IPS-NIHi11 (cell line): ENCODE results near the gene SDE2.
"Not testable (repeated sequence)": the region's sequence is repeated elsewhere in the genome, so short reads cannot be mapped to it uniquely, and the experiment has no call there.

Source experiments
- DNase-seq: peaks from one replicate; pipeline ENCODE4 v3.0.0; 2012; ENCODE audit warnings: mixed read lengths, low spot score

The SDE2 gene

DNA sequence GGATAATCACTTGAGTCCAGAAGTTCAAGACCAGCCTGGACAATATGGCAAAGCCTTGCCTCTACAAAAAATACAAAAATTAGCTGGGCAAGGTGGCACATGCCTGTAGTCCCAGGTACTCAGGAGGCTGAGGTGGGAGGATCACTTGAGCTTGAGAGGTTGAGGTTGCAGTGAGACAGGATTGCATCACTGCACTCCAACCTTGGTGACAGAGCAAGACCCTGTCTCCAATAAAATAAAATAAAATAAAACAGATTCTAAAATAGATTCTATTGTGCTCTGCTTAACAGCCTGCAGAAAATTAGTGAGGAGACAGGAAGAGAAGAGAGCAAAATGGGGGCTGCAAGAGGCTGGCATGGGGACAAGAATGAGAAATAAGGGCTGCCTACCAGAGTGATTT is 7.5 kb upstream of the SDE2 start:
- no peak for DNase-seq

DNA sequence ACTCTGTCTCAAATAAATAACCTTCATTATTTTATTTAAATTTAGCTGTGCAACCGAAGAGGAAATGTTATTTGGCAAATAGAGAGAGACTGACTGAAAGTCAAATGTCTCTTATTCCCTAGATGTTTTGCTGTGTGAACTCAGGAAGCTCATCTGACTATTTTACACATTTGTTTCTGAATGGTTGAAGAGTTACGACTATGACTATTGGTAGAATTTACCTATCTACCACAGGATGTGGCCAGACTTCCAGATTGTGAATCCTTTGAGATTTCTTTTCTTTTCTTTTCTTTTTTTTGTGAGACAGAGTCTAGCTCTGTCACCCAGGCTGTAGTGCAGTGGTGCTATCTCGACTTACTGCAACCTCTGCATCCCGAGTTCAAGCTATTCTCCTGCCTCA is 5.3 kb upstream of the SDE2 start:
- no peak for DNase-seq

DNA sequence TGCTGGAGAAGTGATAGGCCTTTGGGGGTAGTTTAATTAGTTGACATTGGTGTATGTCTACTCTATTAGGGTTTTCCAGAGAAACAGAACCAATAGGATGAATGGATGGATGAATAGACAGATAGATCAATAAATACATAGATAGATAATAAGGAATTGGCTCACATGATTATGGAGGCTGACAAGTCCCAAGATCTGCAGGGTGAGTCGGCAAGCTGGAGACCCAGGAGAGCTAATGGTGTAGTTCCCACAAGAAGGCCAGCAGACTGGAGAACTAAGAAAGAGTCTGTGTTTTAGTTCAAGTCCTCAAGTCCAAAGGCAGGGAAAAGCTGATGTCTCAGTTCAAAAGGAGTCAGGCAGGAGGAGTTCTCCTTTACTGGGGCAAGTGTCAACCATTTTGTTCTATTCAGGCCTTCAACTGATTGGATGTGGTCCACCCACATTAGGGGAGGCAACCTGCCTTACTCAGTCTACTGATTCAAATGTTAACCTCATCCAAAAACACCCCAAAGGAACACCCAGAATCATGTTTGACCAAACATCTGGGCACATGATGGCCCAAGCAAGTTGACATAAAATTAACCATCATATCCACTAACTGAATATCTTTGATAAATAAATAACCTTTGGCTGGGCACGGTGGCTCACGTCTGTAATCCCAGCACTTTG is 4.5 kb upstream of the SDE2 start:
- no peak for DNase-seq

DNA sequence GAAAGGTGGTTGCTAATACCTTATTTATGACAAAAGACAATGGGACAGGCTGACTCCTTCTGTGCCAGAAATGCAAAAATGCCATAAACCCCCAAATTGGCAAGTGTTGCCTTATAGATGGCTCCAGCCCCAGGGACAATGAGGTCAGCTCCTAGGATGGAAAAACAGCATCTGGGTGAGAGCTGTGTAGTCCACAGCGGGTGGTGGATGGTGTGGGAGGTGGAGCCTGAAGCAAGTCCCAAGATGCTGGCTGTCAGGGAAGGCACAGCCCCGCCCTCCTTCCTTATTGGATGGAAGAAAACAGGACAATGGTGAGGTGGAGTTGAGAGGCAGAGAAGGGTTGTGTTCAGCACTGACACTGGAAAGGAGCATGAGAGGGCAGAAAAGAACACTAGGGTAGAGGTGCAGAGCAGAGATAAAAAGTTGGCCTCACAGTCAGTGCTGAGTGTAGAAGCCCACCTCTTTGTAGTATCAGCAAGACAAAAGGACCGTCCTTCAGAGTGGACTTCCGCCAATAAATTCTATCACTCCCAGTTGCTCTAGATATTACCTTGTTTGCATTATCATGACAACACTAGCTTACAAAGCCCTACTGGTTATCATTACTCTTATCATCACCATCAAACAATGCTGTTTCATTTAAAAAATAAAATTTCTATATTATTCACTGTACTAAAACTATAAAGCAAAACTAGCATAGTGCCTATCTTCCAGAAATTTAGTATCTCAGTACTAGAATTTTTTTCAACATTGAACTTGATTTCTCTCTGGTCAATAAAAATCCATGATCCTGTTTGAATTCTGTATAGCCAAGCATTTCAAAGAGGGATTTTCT is 3.7 kb upstream of the SDE2 start:
- DNase-seq = peak; percentile 88

DNA sequence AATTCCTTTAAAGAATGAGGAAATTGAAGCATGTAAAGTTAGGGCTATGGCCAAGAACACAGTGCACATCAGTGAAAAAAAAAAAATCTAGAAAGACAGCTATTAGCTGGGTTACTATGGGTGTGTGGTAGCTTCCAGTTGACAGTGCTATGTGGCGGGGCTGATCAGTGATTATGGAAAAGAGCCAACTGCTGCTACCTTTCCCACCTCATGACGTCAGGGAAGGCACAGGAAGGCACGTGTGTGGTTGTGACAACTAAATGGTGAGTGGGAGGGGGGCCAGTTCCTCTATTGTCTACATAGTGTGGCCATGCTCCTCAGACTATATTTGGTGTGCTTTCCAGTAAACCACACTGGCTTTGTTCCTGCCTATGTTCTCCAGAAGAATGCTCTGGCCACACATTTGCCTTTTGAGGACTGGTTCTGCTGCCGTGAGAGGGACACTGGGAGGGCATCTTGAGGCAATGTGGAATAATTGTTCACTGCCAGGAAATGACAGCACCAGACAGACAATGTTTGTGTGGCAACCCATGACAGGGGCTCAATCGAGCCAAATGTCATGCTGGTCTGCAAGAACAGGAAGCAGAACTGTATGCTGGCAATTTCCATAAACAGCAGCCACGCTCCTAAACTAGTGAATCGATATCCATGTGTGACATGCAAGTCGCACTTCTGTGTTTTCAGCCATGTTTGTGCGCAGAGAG is 3.0 kb upstream of the SDE2 start:
- DNase-seq = no peak

DNA sequence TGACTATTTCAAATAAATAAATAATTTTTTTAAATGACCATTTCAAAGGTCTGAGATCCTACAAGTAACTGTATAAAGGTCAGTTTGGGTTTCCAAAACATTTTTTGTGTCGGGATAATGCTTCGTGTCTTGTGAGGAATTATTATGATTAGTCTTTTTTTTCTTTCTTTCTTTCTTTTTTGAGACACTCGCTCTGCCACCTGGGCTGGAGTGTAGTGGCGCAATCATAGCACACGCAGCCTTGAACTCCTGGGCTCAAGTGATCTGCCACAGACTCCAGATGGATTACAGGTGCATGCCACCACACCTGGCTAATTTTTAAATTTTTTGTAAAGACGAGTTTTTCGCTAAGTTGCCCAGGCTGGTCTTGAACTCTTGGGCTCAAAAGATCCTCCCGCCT is 1.9 kb upstream of the SDE2 start:
- no peak for DNase-seq

DNA sequence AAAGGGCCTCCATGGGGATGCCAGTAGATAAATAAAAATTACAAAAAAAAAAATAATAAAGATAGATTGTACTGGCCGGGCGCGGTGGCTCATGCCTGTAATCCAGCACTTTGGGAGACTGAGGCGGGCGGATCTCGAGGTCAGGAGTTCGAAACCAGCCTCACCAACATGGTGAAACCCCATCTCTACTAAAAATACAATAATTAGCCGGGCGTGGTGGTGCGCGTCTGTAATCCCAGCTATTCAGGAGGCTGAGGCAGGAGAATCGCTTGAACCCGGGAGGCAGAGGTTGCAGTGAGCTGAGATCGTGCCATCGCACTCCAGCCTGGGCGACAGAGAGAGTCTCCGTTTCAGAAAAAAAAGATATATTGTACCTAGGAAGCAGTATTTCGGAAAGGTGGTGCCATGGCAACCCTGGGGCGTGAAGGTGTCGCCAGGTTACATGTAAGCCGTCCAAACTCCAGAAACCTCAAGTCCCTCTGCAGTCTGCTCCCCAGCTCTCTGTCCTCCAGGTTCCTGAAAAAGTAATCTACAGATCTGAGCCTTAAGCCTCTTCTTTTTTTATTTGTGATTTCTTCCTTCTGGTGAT is 1.4 kb upstream of the SDE2 start:
- DNase-seq = not testable (repeated sequence)

DNA sequence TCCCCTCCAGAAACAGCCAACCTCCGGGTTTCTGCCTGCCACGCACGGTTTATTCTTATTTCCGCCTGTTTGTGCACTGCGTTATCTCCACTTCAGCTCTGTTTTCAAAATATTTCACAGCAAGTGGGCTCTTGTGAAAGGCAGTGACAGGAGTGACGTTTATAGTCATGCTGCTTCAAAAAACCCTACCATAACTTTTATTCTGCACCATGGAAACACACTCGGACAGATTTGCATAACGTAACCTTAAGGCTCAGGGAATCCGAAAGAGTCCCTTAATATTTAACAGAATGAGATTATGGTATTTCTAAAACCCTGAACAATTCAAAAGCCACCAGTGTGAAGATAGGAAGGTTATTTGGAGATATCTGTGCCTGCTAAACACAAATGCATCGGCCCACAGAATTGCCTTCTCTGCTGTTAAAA is 782 bp upstream of the SDE2 start:
- no peak for DNase-seq

DNA sequence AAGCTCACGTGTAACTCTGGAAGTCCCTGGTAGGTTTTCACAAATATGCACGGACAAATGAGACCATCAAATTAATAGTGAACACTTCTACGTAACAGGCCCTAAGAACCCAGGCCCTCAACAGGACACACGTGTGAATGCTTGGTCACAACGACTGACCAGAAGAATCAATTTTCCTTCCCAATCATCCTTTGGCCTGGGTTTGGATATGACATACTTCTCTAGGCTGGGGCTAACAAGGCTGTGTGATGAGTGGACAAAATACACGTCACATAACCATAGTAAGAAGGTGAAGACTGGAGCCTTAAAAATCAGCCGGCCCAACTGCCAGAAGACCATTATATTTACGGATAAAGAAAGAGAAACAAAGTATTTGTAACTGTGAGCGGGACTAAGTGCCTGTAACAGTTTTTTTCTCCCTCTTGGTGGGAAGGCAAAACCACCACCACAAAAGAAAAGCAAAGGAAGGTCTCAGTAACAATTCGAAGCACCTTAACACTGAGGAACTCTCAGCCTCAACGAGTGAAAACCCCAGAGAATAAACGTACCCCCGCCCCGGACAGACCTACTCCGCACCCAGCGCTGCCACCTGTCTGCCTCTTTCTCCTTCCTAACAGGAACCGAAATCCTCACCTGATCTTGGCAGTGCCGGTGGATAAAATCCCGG is 450 bp downstream of the SDE2 start:
- DNase-seq = peak; percentile 25

DNA sequence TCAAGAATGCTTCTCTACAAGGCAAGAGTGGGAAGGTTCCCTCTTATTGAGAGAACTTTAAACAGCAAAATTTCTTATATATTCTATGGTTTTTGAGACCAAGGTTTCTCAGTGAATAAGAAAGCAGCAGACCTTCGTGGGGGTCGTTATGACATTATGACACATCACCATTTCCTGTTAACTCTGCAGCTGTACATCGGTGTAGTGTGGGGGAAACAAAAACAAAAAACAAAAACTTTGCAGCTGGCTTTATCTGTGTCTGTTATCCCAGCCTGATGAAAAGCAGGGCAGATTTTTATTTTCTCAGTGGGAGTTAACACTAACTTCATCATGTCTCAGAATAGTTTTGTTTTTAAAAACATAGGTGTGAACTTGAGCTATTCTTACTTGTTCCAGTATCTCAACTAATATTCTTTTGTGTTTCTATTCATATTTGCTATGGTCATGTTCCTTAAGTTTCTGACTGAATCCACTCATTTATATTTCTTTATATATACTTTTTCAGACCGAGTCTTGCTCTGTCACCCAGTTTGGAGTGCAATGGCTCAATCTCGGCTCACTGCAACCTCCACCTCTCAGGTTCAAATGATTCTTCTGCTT is 2.1 kb downstream of the SDE2 start:
- no peak for DNase-seq

DNA sequence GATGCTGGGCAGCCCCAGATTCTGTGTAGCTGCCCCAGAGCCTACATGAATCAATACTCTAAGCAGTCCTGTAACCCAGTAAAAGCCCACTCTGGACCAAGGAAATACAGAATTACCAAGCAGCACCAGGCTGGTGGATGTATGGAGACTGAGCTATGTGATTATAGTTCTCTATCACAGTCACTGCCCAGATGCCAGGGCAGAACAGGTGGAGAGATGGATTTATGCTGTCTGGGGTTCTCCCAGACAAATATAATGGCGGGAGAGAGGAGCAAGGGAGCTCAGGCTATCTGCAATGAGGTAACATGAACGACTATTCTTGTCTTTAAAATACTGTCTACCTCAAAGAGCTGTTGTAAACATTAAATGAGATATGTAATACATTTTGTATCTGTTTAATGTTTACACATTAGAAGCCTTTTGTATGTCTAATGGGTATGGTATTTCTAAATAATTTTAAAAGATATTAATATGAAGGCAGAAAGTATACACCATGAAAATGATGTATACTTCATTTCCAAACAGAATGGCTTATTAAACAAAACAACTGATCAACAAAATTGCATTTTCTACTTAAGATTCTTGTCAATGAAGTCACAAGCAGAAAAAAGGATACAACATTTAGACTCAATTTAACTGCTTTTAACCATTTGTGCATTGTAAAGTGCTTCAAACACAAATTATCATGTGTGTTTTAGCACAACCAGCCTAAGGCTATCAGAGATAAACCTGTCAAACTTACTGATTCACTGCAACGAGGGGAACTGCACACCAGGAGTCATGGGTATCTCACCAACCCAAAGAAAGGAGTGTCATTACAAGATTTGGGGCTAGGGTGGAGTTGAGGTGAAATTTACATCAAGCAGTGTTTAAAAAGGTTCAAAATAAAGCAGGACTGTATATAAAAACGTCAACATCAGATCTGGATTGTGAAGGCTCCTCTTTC is 3.0 kb downstream of the SDE2 start:
- no peak for DNase-seq

DNA sequence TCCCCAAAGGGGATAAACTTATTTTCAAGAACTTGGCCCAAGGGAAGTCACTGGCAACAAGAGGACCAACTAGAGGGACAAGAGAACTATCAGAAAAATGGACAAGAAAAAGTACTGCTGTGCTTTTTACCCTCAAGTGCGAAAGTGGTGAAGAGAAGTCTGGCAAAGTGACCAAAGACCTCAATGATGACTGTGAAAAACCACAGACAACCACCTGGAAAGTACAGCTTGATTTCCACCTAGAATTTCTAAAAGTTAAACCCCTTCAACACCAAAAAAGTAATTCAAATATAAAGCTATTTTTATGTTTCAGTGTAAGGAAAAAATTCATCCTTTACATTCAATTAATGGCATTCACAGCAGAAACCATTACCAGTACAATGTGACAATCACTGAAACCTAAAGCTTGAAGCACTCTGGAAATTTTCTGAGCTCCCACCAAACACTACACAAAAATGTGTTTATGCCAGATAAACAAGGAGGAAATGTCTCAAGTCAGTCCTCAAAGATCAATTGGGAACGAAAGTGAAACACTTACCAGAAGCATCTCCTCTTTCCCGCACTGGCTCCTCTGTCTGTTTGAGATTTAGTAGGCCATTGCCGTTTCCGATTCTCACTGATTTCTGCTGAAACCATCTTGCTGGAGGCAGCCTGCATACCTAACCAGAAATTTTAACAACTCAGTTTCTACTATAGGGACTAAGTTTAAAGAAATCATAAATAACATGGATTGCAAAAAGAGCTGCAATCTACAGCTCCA is 8.3 kb downstream of the SDE2 start:
- no peak for DNase-seq

DNA sequence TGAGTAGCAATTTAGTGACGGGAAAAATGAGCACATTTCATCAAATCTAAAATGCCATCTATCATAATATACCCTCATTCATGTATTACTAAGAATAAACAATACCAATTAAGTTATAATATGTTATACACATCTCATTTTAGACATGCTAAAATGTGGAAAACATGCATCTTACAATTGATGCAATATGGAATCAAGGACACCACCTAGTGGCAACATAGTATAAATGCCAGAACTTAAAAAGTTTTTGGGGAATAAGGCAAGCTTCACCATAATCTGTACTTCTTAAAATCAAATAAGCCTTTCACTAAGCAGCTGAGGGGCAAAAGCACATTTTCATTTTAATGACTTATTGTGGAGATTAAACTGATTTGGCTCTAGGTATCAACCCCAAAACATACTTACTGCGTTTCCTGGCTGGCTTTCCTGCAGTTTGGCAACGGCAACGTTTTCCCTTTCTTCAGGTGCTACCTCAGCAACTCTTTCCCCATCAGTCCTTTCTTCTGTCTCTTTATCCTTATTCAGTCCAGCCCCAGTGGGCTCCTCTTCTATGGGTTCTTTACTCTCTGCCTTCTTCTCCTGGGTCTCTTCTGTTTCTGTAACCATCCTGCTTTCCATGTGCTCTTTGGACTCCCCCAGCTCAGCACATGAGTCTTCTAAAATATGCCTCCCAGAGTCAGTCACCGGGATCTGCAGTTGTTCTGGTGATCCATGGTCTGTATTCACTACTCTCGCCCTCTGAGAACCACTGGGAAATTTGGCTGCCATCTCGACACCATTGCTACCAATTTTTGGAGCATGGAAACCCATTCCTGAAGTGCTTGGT is 11.4 kb downstream of the SDE2 start:
- DNase-seq = peak; percentile 33

DNA sequence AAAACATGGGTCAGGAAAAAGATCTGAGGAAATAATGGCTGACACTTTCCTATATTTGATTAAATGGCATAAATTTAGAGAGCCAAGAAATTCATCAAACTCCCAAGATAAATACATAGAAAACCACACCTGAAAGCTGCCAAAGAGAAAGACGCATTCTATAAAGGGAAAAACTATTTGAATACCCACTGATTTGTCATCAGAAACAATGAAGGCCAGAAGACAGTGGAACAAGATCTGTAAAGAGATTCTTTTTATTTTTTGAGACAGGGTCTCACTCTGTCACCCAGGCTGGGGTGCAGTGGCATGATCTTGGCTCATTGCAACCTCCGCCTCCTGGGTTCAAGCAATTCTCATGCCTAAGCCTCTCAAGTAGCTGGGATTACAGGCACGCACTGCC is 17.4 kb downstream of the SDE2 start:
- DNase-seq = no peak

DNA sequence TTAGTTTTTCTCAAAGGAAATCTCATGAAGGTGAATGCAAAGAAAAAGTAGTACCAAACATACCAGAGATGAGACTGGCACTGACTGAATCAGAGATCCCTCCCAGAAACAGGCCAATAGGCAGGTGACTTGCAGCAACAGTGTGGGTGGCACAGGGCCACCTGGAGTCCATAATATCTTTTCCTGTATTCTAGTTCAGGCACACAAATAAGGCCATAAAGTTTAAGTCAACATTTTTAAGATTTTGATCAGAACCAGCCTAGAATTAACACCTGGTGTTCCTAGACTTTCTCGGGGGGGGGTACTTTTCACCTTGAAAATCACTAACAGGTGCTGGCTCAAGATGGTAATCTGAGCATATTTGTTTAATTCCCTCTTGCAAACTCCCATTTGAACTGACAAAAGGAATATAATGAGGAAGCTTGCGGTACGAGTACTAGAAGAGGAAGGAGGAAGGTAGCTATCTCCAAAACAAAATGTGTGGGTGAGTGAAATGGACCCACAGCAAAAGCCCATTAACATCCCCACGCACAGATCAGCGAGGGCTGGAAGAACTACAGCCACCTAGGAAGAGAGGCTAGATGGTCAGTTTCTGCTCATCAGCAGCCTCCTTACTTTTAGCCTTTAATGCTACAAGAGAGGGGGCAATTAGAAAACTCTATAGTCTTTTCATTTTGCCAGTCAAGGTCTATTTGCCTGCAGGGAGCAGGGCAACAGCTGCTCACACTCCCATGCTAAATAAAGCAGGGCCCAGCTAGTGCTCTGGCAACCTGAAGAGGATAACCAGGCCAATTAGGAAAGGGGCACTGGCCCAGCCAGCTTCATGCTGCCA is 18.9 kb downstream of the SDE2 start:
- no peak for DNase-seq

DNA sequence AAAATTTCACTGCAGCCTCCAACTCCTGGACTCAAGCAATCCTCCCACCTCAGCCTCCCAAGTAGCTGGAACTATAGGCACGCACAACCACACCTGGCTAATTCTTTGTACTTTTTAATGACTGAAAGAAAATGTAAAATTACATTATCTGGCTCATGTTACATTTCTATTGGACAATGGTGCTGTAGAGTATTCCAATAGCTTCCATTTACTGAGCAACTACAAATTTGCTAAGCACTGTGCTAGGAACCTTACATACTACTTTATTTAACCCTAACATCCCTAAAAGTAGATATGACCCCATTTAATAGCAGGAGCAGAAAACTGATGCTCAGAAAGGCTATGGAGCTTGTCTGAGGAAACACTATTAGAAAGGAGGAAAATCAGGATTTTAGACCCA is 19.7 kb downstream of the SDE2 start:
- DNase-seq = no peak

DNA sequence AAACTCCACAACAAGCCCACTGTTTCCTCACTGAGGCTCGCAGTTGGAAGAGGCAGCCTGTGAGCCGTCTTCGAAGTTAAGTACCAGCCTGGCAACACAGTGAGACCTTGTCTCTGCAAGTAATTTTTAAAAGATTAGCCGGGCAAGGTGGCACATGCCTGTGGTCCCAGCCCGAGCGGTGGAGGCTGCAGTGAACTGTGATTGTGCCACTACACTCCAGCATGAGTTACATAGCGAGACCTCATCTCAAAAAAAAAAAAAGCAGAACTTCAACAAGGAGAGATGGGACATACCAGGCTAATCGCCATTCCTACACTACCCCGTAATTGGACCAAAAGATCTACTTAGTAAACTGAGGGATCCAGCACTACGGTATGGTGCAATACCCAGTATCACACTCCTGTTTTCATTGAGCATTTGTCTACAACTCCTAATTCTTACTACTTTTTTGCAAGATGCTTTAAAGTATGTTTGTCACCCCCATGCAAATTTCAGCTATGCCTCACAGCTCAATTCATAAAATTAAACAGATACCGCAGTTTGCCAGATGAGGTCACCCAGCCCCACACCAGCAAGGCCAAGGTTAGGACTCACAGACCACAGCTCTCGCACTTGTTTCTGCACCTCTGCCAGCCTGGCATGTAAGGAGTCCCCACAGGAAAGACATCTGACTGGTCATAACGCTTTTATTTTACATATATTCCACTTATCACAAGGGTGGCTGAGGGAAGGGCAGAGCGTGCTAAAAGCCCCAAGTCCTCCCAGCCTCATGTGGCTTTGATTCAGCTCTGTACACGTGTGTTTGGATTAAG is 21.0 kb downstream of the SDE2 start:
- DNase-seq = no peak
